Sigmoid colon (tissue), 7 donors: ENCODE results near the gene POLD2. TPM values are rescaled to one million over a fixed set of nuclear protein-coding genes. Genes with fewer than 3 reads are reported as not detected.

Source experiments
- DNase-seq: peaks from one replicate; pipeline ENCODE4 v3.0.0-alpha.2; 2019
- H3K27ac ChIP-seq, 4 donors: fragments of 200-600 bp; sonication (generic); one replicate each; pipeline ENCODE4 v1.5.1; 2016 to 2019; ENCODE audit warnings: mild to moderate bottlenecking in 1 of 4
- H3K27me3 ChIP-seq, 3 donors: fragments of 200-600 bp; sonication (generic); one replicate each; pipeline ENCODE4 v1.5.1; 2019; ENCODE audit warnings: mild to moderate bottlenecking in 1 of 3
- H3K36me3 ChIP-seq, 4 donors: fragments of 200-600 bp; sonication (generic); one replicate each; pipeline ENCODE4 v1.5.1; 2016 to 2019
- H3K4me1 ChIP-seq, 4 donors: fragments of 200-600 bp; sonication (generic); one replicate each; pipeline ENCODE4 v1.5.1; 2017 to 2019
- H3K4me3 ChIP-seq, 4 donors: fragments of 200-600 bp; sonication (generic); one replicate each; pipeline ENCODE4 v1.5.1; 2017 to 2019; ENCODE audit warnings: mild to moderate bottlenecking in 2 of 4, moderate library complexity in 1 of 4
- H3K9me3 ChIP-seq, 4 donors: fragments of 200-600 bp in 3 of 4; sonication (generic) in 3 of 4; one replicate each; pipeline versions ENCODE4 v1.5.1 to v1.6.1; 2013 to 2019
- EP300 ChIP-seq, 4 donors: sonication (generic); formaldehyde crosslinking; IDR thresholded peaks; one replicate each; pipeline ENCODE4 v1.6.1; 2017; ENCODE audit warnings: antibody characterized with exemption in 4 of 4
- POLR2A ChIP-seq, 2 donors: fragments of 450-650 bp; IDR thresholded peaks; one replicate each; pipeline ENCODE4 v1.6.1; 2016; ENCODE audit warnings: antibody characterized with exemption in 2 of 2, mild to moderate bottlenecking in 2 of 2, moderate library complexity in 2 of 2
- POLR2AphosphoS5 ChIP-seq, 4 donors: sonication (generic); formaldehyde crosslinking; IDR thresholded peaks; one replicate each; pipeline ENCODE4 v1.6.1; 2017; ENCODE audit warnings: antibody characterized with exemption in 4 of 4
- WGBS, 2 donors: extraction: QIAGEN DNeasy Blood & Tissue Kit; methylation state at CpG; one replicate each; pipeline ENCODE4 v1.1.7; 2013; 5-methylcytosine and 5-hydroxymethylcytosine counted together
- intact Hi-C: fragments of 100-400 bp; cut with DNase I; formaldehyde crosslinking; loops from one replicate; pipeline ENCODE4 v1.15.1; 2023
- polyA plus RNA-seq, 3 donors: library from polyadenylated mRNA; stranded (reverse); fragments of 200-250 nt; gene quantifications; one replicate each; pipeline ENCODE4 v1.2.3, GENCODE V29; 2013
- total RNA-seq, 4 donors: library from RNA; depleted of rRNA; stranded (reverse); fragments of >200 nt; gene quantifications; one replicate each; pipeline ENCODE4 v1.1.0, GENCODE V29; 2016
- TF ChIP-seq, protein P1 (sequence below), 4 experiments: fragments of 450-650 bp in 3 of 4; fragments of 200-600 bp in 1 of 4; IDR thresholded peaks; one replicate each; pipeline ENCODE4 v1.5.1; 2016 to 2019; ENCODE audit warnings: antibody characterized with exemption in 4 of 4, mild to moderate bottlenecking in 3 of 4, moderate library complexity in 2 of 4
- donor health status: healthy with polysubstance abuse.
- donor health status: Bipolar disorder and iron deficiency.
- donor health status: healthy.

The POLD2 gene
- total and polyA plus RNA-seq, 7 donors, result 20.3 to 91.2 (median 35.4) TPM

GRCh38 chr7:44152971-44153947 is 29.9 kb upstream of the POLD2 start:
- no peaks in the 10 kb centered on the region for H3K9me3 ChIP-seq
- no peak for TF ChIP-seq POLR2A (IDR thresholded peaks at IDR 0.05)
- TF ChIP-seq, protein P1, sequence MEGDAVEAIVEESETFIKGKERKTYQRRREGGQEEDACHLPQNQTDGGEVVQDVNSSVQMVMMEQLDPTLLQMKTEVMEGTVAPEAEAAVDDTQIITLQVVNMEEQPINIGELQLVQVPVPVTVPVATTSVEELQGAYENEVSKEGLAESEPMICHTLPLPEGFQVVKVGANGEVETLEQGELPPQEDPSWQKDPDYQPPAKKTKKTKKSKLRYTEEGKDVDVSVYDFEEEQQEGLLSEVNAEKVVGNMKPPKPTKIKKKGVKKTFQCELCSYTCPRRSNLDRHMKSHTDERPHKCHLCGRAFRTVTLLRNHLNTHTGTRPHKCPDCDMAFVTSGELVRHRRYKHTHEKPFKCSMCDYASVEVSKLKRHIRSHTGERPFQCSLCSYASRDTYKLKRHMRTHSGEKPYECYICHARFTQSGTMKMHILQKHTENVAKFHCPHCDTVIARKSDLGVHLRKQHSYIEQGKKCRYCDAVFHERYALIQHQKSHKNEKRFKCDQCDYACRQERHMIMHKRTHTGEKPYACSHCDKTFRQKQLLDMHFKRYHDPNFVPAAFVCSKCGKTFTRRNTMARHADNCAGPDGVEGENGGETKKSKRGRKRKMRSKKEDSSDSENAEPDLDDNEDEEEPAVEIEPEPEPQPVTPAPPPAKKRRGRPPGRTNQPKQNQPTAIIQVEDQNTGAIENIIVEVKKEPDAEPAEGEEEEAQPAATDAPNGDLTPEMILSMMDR (IDR thresholded peaks at IDR 0.05), result no peak
- TF ChIP-seq EP300 (IDR thresholded peaks at IDR 0.05), result no peak
- TF ChIP-seq POLR2AphosphoS5 (IDR thresholded peaks at IDR 0.05), result no peak
- no peak overlapping the region for H3K4me3 ChIP-seq
- no peaks in the 10 kb centered on the region for H3K27me3 ChIP-seq
- peak; percentile 57 for DNase-seq
- H3K27ac ChIP-seq, result no peak overlapping the region
- intact Hi-C loops, result no loop called here
- no peaks in the 10 kb centered on the region for H3K36me3 ChIP-seq
- 83 to 84% methylated on average over 22 of the region's 22 CpGs for WGBS, 2 donors
- H3K4me1 ChIP-seq, result no peaks in the 10 kb centered on the region

GRCh38 chr7:44151956-44152355 is 28.6 kb upstream of the POLD2 start:
- DNase-seq, result no peak
- 93 to 95% methylated on average over 9 of the region's 9 CpGs for WGBS, 2 donors

GRCh38 chr7:44150966-44151941 is 27.9 kb upstream of the POLD2 start:
- DNase-seq, result no peak

More at GRCh38 chr7:44151956-44152355, 28.6 kb upstream of the POLD2 start:
- no peak overlapping the region for H3K4me3 ChIP-seq
- TF ChIP-seq, protein P1 (IDR thresholded peaks at IDR 0.05), result no peak
- no peak for TF ChIP-seq POLR2AphosphoS5 (IDR thresholded peaks at IDR 0.05)
- no peak for TF ChIP-seq POLR2A (IDR thresholded peaks at IDR 0.05)
- no peak for TF ChIP-seq EP300 (IDR thresholded peaks at IDR 0.05)
- no peaks in the 10 kb centered on the region for H3K4me1 ChIP-seq
- H3K9me3 ChIP-seq, result no peaks in the 10 kb centered on the region
- H3K36me3 ChIP-seq, result no peaks in the 10 kb centered on the region
- intact Hi-C loops, result no loop called here
- peaks cover 0 to 1% (median 0%) of the 10 kb centered on the region in 3 donors for H3K27me3 ChIP-seq
- no peak overlapping the region for H3K27ac ChIP-seq

DNA sequence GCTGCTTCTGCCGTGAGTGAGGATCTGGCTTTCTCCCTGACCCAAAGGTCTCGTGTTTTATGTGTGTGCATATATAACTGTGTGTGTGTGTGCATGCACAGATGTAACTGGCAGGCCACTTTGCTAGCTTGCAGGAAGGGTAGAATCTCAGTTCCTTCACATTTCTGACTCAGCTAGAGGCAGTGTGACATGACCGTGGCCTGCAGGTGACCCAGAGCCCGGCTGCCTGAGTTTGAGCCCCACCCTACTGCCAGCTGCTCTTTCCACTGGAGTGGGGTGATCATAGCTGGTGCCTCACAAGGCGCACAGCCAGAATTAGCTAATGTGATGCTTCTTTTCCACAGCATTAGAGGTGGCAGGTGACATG is 27.1 kb upstream of the POLD2 start:
- H3K4me1 ChIP-seq, result peaks cover 0 to 14% (median 11%) of the 10 kb centered on the region in 4 donors
- WGBS, 2 donors, result 61 to 63% methylated on average over 5 of the region's 5 CpGs
- no peaks in the 10 kb centered on the region for H3K36me3 ChIP-seq
- no peak overlapping the region for H3K4me3 ChIP-seq
- no peaks in the 10 kb centered on the region for H3K9me3 ChIP-seq
- H3K27me3 ChIP-seq, result peaks cover 3 to 16% (median 10%) of the 10 kb centered on the region in 3 donors
- H3K27ac ChIP-seq, result no peak overlapping the region
- TF ChIP-seq POLR2A (IDR thresholded peaks at IDR 0.05) (no peak), EP300 (IDR thresholded peaks at IDR 0.05) (no peak), POLR2AphosphoS5 (IDR thresholded peaks at IDR 0.05) (no peak)
- TF ChIP-seq, protein P1 (IDR thresholded peaks at IDR 0.05), result no peak
- no peak for DNase-seq
- intact Hi-C loops, result no loop called here

More at GRCh38 chr7:44150966-44151941, 27.9 kb upstream of the POLD2 start:
- Histone ChIP-seq H3K36me3 (no peaks in the 10 kb centered on the region), H3K4me1 (peaks cover 0 to 6% (median 3%) of the 10 kb centered on the region in 4 donors), H3K27me3 (peaks cover 0 to 8% (median 2%) of the 10 kb centered on the region in 3 donors), H3K9me3 (no peaks in the 10 kb centered on the region), H3K27ac (no peak overlapping the region), H3K4me3 (no peak overlapping the region)
- intact Hi-C loops, result no loop called here
- WGBS, 2 donors, result 91 to 93% methylated on average over 16 of the region's 16 CpGs
- no peak for TF ChIP-seq POLR2A (IDR thresholded peaks at IDR 0.05)
- no peak for TF ChIP-seq POLR2AphosphoS5 (IDR thresholded peaks at IDR 0.05)
- no peak for TF ChIP-seq EP300 (IDR thresholded peaks at IDR 0.05)
- TF ChIP-seq, protein P1 (IDR thresholded peaks at IDR 0.05), result no peak
